Measurements from ENCODE around the gene TSPAN16.
"Not testable (repeated sequence)": the region's sequence is repeated elsewhere in the genome, so short reads cannot be mapped to it uniquely, and the experiment has no call there.

TSPAN16 gene

GRCh38 chr19:11346104-11346940 lies 50.4 kb downstream of the TSPAN16 start, which contains the start of the genes CCDC159 and TMEM205:
CCDC159 (plus strand) TSS chr19:11346519; CDS start chr19:11346607, 88 bp downstream.
TMEM205 (minus strand) TSS chr19:11346268; CDS start chr19:11345619, 649 bp downstream.
- peak; percentile 98 for DNase-seq (ENCODE audit: low read depth)

DNA sequence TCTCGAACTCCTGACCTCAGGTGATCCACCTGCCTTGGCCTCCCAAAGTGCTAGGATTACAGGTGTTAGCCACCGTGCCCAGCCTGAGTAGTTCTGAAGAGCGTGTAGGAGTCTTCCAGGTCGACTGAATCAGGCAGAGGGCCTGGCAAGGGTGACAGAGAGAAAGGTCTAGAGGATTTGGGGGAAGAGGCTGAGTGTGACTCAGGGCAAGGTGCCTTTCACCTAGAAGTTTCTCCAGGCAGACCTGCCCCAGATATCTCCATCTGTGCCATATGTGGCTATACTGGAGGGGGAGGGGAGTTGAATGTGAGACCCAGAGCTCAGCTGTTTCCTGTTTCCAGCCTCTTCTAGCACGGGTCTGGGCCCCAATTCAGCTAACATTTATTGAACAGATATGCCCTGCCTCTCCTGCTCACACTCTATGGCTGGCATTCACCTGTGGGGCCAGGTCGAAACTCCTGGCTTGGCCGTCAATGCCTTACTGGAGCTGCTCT lies 51.6 kb downstream of the TSPAN16 start:
- no peak for DNase-seq (ENCODE audit: low read depth)

GRCh38 chr19:11349171-11349570 lies 53.2 kb downstream of the TSPAN16 start:
- no peak for DNase-seq (ENCODE audit: low read depth)

DNA sequence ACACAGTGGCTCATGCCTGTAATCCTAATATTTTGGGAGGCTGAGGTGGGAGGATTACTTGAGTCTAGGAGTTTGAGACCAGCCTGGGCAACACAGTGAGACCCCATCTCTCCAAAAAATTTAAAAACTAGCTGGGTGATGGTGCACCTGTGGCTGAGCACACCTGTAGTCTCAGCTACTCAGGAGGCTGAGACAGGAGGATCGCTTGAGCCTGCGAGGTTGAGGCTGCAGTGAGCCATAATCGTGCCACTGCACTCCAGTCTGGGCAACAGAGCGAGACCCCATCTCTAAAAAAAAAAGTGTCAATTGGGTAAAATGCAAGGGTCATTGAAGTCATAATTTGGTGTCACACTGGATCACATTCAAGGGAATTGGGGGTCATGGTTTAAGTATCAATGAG lies 58.1 kb downstream of the TSPAN16 start:
- not testable (repeated sequence) for DNase-seq (ENCODE audit: low read depth)

GRCh38 chr19:11355160-11356073 lies 59.5 kb downstream of the TSPAN16 start, which contains the start of gene PLPPR2:
PLPPR2 (plus strand) TSS chr19:11355432; CDS start chr19:11357674, 2,242 bp downstream.
- peak; percentile 69 for DNase-seq (ENCODE audit: low read depth)

GRCh38 chr19:11356074-11356397 lies 60.1 kb downstream of the TSPAN16 start:
- DNase-seq (ENCODE audit: low read depth) = no peak

DNA sequence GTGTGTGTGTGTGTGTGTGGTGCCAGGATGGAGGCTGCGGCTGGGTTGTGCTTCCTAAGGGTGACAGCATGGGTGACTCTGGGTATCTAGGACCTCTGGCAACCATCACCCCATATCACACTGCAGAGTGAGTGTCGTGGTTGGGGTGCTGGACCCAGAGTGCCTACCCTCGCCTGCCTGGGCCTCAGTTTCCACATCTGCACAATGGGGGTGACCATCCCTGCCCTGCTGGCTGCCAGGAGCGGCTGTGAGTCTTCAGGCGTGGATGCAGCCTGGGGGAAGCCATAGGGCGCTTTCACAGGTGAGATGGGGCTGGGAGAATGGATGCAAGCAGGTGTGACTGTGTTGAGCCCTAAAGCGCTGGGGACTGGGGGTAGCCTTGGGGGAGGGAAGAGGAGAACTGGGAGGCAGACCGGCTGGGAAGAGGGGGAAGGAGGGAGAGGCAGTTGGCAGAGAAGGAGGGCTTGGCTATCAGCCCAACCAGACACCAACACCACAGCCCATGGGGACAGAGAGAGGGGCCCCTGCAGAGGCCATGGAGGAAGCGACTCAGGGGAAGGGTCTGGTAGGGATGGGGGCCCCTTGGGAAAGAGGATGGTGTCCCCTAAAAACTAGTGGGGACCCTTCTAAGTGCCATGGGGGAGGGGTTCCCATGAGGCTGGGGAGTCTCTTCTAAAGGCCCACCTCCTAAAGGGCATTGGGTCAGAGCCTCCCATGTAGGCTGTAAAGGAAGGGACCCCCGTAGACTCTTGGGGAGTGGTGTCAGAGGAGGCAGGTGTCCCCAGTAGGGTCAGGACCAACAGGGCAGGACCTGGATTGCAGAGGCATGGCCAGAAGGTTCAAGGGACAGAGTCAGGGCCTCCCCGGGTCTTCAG lies 61.0 kb downstream of the TSPAN16 start:
- DNase-seq (ENCODE audit: low read depth) = no peak

- DNase-seq (ENCODE audit: low read depth) = no peak
Measured at GRCh38 chr19:11359421-11359820, 63.5 kb downstream of the TSPAN16 start.

DNA sequence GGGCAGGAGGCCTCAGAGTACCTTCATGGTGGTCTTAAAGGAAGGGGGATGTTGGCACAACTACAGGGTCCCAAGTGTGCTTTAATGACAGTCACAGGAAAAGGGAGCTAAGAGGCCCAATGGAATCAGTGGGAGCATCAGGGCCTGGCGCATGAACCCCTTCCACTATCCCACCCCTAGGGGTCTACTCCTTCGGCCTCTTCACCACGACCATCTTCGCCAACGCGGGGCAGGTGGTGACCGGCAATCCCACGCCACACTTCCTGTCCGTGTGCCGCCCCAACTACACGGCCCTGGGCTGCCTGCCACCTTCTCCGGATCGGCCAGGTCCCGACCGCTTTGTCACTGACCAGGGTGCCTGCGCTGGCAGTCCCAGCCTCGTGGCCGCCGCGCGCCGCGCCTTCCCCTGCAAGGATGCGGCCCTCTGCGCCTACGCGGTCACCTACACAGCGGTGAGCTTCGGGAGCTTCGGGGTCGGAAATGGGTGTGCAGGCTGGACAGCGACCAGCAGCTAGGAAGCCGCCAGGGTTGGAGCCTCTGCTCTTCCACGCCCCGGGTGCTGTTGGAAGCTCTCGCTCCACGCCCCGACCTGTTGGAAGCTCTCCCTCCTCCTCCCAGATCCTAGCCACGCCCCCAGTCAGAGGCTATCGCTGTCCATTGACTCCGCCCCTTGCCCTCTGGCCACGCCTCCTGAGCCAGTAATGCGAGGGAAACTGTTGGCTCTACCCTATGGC lies 65.2 kb downstream of the TSPAN16 start:
- DNase-seq (ENCODE audit: low read depth) = no peak

- no peak for DNase-seq (ENCODE audit: low read depth)
Measured at GRCh38 chr19:11361771-11362731, 66.1 kb downstream of the TSPAN16 start.

GRCh38 chr19:11363881-11364280 lies 67.9 kb downstream of the TSPAN16 start:
- DNase-seq (ENCODE audit: low read depth) = no peak

GRCh38 chr19:11364296-11364904 lies 68.4 kb downstream of the TSPAN16 start:
- DNase-seq (ENCODE audit: low read depth) = no peak

DNA sequence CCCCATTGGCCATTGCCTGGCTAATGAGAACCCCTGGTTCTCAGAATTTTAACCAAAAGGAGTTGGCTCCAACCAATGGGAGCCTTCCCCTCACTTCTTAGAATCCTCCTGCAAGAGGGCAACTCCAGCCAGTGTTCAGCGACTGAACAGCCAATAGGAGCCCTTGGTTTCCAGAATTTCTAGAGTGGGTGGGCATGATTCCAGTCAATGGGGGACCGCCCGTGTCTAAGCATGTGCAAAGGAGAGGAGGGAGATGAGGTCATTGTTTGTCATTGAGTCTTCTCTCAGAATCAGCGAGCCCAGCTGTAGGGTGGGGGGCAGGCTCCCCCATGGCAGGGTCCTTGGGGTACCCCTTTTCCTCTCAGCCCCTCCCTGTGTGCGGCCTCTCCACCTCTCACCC lies 69.0 kb downstream of the TSPAN16 start:
- no peak for DNase-seq (ENCODE audit: low read depth)

All from stimulated activated CD8-positive, alpha-beta memory T cell treated with anti-CD3 and anti-CD28 coated beads, Interleukin-4, amount 100 ng/mL, for 24 hours (primary cell).